Hindlimb muscle (tissue), 1 donor: ENCODE results near the gene CASK. TPM values are rescaled to one million over a fixed set of nuclear protein-coding genes. Genes with fewer than 3 reads are reported as not detected.
"Not testable (repeated sequence)": the region's sequence is repeated elsewhere in the genome, so short reads cannot be mapped to it uniquely, and the experiment has no call there.

ENCODE experiments used
- DNase-seq: peaks from one replicate; pipeline ENCODE4 v3.0.0-alpha.2; 2013
- polyA plus RNA-seq: library from polyadenylated mRNA; unstranded; fragments of 120-200 nt; gene quantifications from one replicate; pipeline ENCODE4 v1.2.1, GENCODE V29; 2013; ENCODE audit not compliant: insufficient read length

The CASK gene
- polyA plus RNA-seq, 1 donor, result 23.6 TPM

- no peak for DNase-seq
Observed at GRCh38 chrX:41515376-41515775, 408.0 kb downstream of the CASK start.

DNA sequence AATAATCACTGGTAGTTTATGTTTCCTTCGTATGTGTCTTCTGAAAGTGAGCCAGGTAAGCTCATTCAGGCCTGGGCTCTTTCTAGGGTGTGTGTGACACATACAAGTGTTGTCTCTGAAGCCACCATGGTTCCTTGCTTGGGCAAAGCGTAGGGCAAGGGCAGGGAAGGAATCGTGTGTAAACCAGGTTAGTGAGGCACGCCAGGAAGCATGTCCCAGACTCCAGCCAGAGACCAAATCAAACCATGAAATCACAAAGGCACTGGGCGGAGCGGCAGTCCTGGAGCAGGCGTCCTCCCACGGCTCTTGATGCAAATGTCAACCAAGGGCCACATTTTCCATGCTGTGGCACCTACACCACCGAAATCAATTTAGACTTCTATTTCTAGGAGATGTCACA lies 409.2 kb downstream of the CASK start:
- no peak for DNase-seq

DNA sequence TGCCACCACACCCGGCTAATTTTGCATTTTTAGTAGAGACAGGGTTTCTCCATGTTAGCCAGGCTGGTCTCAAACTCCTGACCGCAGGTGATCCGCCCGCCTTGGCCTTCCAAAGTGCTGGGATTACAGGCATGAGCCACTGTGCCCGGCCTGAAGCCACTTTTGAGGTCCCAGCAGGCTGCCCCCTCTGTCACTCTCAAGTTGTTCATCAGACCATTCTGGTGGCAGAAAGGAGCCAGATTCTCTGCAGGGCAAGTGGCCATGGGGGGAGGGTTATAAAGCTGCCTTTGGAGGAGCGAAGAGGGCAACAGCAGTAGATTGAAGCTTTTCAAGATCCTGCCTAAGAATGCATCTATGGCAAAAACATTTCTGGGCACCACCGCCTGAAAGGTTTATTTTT lies 410.5 kb downstream of the CASK start:
- DNase-seq, result not testable (repeated sequence)

GRCh38 chrX:41512394-41512793 lies 411.0 kb downstream of the CASK start:
- DNase-seq, result no peak

DNA sequence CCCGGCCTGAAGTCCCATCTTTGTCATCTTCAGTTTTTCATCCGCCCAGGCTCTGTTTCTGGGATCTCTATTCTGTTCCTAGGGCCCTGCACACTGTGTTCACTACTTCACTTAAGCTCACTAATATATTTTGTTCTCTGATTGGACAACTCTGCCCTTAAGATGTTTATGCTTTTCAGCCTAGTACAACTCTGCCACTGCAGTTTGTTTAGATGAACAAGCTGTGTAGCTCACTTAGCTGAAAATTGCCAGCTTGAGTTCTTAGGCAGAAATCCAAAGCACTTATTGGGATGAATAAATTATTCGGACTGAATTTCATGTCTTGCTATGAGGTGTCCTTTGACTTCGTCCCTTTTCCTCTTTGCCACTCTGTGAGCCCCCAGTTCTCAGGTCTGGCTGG lies 415.4 kb downstream of the CASK start:
- DNase-seq, result no peak

GRCh38 chrX:41502004-41502403 lies 421.4 kb downstream of the CASK start:
- DNase-seq, result no peak

GRCh38 chrX:41499984-41500383 lies 423.4 kb downstream of the CASK start:
- DNase-seq, result no peak

DNA sequence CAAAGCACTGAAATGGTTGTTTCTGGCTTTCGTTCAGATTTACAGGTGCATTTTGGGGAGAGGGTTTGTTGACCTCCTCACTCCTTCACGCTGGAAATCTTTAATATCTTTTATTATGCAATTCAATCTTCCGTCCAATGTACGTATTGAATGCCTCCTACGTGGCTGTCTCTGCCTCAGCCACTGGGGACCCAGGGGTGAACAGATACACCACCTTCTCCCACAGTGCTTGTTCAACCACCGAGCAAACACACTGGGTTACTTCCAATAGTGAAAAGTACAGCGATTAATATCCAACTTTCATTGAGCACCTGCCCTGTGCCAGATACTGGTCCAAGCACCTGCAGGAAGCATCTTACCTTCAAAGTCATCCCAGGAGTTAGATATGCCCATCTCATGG lies 424.2 kb downstream of the CASK start:
- DNase-seq, result no peak

- peak; percentile 34 for DNase-seq
Observed at GRCh38 chrX:41491267-41492004, 431.9 kb downstream of the CASK start.

GRCh38 chrX:41490446-41490845 lies 432.9 kb downstream of the CASK start:
- no peak for DNase-seq

- DNase-seq, result no peak
Observed at GRCh38 chrX:41482154-41482850, 441.1 kb downstream of the CASK start.

GRCh38 chrX:41481264-41482109 lies 441.9 kb downstream of the CASK start:
- no peak for DNase-seq

- no peak for DNase-seq
Observed at GRCh38 chrX:41480508-41481260, 442.7 kb downstream of the CASK start.

GRCh38 chrX:41478381-41478911 lies 444.9 kb downstream of the CASK start:
- DNase-seq, result no peak

DNA sequence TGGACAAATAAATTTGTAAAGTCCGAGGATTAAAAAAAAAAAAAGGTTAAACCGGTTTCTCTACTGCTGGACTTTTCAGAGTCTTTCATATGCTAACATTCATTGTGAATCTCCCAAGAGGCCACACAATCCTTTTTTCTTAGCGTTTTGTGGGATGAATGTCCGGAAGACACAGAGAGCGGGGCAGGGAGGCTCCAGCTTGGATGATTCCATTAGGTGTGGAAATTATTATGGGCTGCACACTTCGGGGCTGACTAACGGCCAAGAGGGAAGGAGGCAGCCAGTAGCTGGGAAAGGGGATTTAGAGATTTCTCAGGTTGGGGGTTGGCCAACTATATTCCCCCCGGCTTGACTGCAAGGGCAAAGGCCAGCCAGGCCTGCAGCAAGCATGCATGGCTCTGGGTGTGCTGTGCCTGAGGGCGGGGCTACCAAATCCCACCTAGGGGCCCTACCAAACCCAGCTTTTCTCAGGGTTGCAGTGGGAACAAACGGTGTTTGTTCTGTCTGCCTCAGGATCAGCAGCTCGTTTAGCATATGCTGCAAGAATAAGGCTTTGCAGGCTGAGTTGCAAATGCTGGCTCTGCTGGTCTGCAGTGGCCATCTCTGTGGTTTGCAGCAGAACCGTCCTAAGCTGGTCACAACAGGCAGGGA lies 447.6 kb downstream of the CASK start:
- peak; percentile 11 for DNase-seq

DNA sequence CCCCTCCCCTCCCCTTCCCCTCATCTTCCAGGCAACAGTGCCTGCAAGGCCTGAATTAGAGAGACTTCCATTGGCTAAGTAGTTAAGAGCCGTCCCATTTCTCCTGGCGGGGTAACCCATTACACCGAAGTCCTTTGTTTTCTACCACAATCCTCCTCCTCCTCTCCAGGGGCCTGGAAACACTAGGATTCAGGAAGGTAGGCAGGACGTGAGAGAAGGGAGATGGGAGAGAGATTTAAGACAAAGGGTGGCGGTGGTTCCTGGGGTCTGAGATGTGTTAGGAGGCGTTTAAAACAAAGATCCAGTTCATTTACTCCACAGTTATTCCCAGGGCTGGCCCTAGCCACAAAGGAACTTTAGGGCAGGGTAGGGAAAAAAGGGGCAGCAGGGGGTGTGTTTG lies 448.2 kb downstream of the CASK start:
- DNase-seq, result no peak

DNA sequence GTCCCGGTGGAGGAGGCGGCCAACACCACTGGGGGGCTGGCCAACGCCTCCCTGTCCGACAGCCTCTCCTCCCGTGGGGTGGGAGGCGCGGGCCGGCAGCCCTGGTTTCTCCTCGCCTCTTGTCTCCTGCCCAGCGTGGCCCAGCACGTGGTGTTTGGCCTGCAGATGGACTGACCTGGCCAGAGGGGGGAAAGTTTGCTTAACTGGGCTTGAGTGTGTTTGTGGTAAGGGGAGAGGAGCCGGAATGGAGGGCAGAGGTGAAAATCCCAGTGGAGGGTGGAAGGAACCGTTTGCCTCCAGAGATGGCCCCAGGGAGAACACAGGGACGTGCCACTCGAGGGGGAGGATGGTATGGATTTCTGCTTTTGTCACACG lies 448.6 kb downstream of the CASK start:
- DNase-seq, result no peak

GRCh38 chrX:41473936-41474725 lies 449.2 kb downstream of the CASK start:
- no peak for DNase-seq

GRCh38 chrX:41472231-41472815 lies 451.0 kb downstream of the CASK start:
- no peak for DNase-seq

GRCh38 chrX:41471786-41472185 lies 451.6 kb downstream of the CASK start:
- DNase-seq, result no peak

GRCh38 chrX:41470706-41471105 lies 452.6 kb downstream of the CASK start:
- no peak for DNase-seq
